NCI-H774 (cell line): ENCODE measurements around the gene NSUN4.
"Not testable (repeated sequence)": the region's sequence is repeated elsewhere in the genome, so short reads cannot be mapped to it uniquely, and the experiment has no call there.

Experiments
- DNase-seq: peaks from one replicate; lab custom pipeline; 2025; lab: John Stamatoyannopoulos, UW

Gene NSUN4

DNA sequence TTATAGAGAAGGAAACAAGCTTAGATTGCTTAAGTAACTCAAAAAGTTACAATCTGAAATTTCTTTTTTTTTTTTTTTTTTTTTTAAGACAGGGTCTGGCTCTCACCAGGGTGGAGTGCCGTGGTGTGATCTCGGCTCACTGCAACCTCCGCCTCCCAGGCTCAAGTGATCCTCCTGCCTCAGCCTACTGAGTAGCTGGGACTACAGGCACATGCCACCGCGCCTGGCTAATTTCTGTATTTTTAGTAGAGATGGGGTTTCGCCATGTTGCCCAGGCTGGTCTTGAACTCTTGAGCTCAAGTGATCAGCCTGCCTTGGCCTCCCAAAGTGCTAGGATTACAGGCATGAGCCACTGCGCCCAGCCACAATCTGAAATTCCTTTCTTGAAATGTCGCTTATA lies 27.1 kb downstream of the NSUN4 start:
- DNase-seq = not testable (repeated sequence)

DNA sequence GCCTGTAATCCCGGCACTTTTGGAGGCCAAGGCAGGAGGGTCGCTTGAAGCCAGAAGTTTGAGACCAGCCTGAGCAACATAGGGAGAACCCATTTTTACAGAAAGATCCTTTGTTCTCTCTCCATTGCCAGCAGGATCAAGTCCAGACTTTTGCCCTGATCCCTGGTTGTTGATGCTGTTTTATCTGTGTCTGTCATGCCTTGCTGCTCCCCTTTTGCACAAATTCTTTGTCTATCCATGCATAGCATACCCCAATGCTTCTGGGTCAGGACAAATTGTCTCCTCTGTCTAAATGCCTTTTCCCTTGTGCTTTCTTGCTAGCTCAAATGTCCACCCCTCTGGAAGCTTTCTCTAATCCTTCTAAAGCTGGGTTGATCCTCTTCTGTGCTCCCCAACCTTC lies 28.2 kb downstream of the NSUN4 start:
- DNase-seq = no peak

DNA sequence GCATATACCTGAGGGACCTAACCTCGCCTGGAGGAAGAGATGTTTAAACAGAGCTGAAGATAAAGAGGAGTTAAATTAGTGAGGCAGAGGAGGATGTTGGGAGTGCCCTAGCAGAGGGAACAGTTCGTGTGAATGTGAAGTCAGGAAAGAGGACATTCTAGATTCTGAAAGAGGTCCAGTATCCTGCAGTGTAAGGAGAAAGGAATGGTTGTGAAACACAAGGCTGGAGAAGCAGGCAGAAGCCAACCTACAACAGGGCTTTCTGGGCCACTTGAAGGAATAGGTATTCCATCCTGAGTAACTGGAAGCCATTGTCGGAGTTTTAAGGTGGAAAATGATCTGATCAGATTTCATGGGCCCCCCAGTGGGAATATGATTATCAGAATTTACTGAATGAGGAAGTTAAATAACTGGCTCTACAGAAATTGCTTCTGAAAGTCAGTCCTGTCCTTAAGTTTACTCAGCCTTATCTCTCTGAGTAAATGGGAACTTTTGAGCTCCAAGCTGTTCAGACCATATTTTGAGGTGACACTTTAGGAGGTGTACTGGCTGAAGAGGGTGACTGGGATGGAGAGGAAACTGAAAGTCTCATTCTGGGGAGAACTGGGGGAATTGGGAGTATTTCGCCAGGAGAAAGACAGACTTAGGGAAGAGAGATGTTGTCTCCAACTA lies 29.1 kb downstream of the NSUN4 start:
- no peak for DNase-seq

GRCh38 chr1:46370214-46370633 lies 29.6 kb downstream of the NSUN4 start:
- DNase-seq = no peak

DNA sequence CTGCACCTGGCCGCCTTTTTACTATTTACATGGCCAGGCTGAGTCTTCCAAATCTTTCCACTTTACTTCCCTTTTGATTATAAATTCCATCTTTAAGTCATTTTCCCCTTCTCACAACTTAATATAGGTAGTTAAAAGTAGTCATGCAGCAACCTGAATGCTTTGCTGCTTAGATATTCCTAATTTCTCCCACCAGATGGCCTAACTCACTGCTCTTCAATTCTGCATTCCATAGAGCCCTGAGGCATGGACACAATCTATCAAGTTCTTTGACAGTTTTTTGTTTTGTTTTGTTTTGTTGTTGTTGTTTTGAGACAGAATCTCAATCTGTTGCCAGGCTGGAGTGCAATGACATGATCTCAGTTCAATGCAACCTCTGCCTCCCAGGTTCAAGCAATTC lies 31.8 kb downstream of the NSUN4 start:
- DNase-seq = no peak

DNA sequence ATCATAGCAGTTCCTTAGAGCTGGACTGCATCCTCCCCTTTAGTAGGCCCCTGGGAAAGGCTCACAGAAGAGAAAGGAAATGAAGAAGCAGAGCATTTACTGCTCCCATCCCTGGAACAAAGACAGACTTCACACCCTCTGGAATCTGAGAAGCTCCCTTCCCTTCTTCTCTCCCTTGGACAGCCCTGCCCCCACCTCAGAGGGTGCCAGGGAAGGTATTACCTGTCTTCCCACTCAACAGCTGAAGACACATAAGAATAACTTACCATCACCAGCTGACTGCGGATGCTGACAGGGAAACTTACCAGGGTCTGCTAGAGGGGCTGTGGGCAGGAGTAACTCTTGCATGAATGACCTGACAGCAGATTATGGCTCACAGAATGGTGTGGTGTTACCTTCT lies 39.4 kb downstream of the NSUN4 start:
- no peak for DNase-seq

GRCh38 chr1:46380508-46380907 lies 39.9 kb downstream of the NSUN4 start:
- no peak for DNase-seq

GRCh38 chr1:46393510-46393909 lies 52.9 kb downstream of the NSUN4 start:
- DNase-seq = no peak

DNA sequence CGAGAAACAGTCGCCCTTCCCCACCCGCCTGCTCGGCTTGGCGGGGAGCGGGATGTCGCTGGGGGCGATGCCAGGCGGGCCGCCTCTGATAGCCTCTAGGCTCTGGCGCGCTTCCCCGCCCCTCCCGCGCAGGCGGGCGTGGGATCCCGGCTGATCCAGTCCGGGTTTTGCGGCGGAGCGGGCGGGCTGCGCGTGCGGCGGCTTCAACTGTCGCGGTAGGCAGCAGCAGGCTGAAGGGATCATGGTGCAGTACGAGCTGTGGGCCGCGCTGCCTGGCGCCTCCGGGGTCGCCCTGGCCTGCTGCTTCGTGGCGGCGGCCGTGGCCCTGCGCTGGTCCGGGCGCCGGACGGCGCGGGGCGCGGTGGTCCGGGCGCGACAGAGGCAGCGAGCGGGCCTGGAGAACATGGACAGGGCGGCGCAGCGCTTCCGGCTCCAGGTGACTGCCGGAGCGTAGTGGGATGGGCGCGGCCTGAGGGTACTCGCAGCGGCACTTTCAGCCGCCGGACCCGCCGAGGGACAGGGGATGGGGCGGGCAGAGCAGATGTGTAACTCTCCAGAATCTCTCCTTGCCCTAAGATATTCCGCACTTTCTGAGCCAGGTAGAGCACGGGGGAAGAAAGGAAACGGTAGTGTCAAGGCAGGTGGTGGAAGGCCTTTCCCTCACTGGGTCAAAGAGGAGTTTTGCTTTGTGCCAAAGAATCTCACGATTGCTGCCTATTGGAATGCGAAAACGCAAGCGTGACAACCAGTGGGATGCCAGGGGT lies 53.7 kb downstream of the NSUN4 start, which contains the start of gene FAAH:
Gene FAAH (plus strand): TSS at position 210 of the 764 bp plus-strand sequence. CDS start 32 bp downstream, at position 242.
- DNase-seq = no peak

GRCh38 chr1:46394872-46395465 lies 54.4 kb downstream of the NSUN4 start:
- no peak for DNase-seq

DNA sequence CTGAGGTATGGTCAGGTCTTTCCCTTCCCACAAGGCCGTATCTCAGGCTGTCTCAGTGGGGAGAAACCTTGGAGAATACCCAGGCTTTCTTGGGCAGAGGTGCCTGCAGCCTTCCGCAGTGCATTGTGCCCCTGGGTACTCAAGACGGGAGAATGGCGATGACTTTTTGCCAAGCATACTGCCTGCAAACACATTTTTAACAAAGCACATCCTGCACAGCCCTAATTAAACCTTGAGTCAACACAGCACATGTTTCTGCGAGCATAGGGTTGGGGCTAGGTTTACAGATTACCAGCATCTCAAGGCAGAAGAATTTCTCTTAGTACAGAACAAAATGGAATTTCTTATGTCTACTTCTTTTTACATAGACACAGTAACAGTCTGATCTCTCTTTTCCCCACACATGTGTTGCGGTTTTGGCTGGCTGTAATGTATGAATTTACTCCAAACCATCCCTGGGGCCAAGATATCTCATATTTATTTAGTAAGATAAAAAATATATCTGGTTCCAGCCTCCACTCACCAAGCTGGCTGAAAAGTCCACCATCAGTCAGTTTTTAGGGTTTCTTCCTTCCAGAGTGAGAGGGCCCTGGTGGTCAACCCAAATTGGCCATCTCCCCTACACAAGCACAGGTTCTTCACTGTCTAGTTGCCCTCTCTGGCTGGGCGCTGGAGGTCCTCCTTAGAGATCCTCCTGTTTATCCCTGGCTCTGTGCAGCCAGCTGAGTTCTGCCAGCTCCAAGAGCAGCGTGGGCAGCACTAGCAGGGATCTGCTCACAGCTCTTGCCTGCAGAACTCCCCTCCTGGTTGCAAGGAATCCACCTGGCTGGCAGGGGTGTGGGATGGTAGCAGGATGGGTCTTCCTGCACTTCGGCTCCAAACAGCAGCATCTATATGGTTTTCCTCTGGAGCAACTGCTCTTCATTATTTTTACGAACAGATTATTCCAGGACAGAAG lies 56.1 kb downstream of the NSUN4 start:
- DNase-seq = peak; percentile 16

DNA sequence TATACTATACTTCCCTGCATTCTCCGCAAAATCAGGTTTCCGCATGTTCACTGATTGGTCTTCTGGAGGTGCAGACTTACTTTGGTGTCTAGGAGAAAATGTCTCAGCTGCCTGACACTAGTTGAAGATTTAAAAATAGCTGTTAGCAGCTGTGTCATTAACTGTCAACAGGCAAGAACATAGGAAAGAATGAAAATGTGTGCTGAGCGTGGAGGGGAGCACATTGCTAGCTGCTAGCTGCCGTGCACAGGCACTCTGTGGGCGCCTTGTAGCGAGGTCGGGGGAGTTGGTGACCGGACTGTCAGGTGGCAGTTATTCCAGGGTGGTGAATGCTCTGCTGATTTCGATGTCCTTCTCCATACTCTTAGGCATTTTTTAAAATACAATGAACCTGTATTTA lies 58.7 kb downstream of the NSUN4 start:
- peak; percentile 34 for DNase-seq

DNA sequence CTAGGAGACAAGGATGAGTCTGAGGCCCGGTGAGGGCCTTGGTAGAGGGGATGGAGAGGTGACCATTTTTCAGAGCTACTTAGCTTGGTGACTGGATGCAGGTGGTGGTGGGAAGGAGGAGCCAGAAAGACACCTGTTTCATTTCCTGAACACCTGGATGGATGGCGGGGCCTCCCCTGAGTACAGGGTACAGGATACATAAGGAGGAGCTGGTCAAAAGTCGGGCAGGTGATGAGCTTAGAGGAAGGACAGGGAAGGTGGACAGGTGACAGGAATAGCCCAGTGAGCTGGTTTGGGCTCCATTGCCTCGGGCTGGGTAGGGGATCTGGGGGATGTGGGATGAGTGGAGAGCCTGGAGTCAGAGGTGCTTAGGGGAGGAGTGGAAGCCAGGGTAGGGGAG lies 59.8 kb downstream of the NSUN4 start:
- peak; percentile 26 for DNase-seq

- no peak for DNase-seq
Observed at GRCh38 chr1:46401154-46401913, 60.7 kb downstream of the NSUN4 start.

DNA sequence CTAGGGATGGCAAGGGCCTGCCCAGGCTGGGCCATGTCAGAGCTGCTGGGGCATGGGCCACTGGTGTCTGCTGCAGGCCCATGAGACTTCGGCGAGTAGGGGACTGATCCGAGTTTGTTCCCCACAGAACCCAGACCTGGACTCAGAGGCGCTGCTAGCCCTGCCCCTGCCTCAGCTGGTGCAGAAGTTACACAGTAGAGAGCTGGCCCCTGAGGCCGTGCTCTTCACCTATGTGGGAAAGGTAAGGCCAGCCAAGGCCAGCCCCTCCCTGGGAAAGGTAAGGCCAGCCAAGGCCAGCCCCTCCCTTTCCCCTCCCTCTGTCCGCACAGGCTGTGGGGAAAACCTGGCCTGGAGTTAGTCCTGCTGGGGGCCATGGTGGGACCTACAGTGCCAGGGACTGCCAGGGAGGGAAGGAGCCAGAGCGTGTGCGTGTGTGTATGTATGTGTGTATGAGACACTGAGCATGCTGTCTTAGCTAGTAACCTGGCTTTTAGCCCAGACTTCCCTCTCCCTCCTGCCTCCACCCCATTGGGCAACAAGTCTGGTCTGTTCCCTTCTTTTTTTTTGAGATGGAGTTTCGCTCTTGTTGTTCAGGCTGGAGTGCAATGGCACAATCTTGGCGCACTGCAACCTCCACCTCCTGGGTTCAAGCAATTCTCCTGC lies 61.5 kb downstream of the NSUN4 start:
- DNase-seq = peak; percentile 70

- no peak for DNase-seq
Observed at GRCh38 chr1:46403916-46404315, 63.3 kb downstream of the NSUN4 start.

GRCh38 chr1:46404482-46405196 lies 64.0 kb downstream of the NSUN4 start:
- DNase-seq = no peak

- DNase-seq = no peak
Observed at GRCh38 chr1:46405197-46405555, 64.6 kb downstream of the NSUN4 start.

GRCh38 chr1:46405724-46406123 lies 65.1 kb downstream of the NSUN4 start:
- DNase-seq = no peak
